ENCODE results near the gene HINT3. TPM values are rescaled to one million over a fixed set of nuclear protein-coding genes. Genes with fewer than 3 reads are reported as not detected.
"Not testable (repeated sequence)": the region's sequence is repeated elsewhere in the genome, so short reads cannot be mapped to it uniquely, and the experiment has no call there.

HINT3 gene
- total RNA-seq, 2 donors from 2014 or later, result 8.8 to 14.5 TPM

DNA sequence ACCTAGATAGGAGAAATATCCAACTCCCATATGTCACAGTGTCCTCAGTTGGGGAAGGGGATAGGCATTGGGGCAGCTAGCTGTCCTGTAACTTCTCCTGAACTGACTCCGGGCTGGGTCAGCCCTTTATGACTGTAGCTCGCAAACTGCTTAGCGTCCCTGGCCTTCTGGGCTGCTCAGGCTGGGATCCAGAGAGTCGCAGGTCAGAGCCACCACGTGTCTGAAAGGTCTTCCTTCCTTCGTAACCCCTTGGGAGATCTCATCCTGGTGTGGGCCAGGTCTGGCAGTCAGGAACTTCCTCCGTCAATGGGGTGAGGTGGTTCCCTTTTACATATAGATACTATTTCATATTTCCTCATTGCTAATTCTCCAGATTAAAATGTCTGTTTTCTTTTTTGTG lies 28.8 kb upstream of the HINT3 start:
- no peak overlapping the region for H3K4me3 ChIP-seq
- no peaks in the 10 kb centered on the region for H3K9me3 ChIP-seq
- no peak for DNase-seq
- ATAC-seq, result no peak
- H3K27me3 ChIP-seq, result no peaks in the 10 kb centered on the region
- TF ChIP-seq POLR2A (IDR thresholded peaks at IDR 0.05), result no peak
- TF ChIP-seq, protein P1, sequence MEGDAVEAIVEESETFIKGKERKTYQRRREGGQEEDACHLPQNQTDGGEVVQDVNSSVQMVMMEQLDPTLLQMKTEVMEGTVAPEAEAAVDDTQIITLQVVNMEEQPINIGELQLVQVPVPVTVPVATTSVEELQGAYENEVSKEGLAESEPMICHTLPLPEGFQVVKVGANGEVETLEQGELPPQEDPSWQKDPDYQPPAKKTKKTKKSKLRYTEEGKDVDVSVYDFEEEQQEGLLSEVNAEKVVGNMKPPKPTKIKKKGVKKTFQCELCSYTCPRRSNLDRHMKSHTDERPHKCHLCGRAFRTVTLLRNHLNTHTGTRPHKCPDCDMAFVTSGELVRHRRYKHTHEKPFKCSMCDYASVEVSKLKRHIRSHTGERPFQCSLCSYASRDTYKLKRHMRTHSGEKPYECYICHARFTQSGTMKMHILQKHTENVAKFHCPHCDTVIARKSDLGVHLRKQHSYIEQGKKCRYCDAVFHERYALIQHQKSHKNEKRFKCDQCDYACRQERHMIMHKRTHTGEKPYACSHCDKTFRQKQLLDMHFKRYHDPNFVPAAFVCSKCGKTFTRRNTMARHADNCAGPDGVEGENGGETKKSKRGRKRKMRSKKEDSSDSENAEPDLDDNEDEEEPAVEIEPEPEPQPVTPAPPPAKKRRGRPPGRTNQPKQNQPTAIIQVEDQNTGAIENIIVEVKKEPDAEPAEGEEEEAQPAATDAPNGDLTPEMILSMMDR (IDR thresholded peaks at IDR 0.05), result no peak
- WGBS, 2 donors, result 71 to 76% methylated on average over 7 of the region's 7 CpGs
- peaks cover 7 to 11% of the 10 kb centered on the region in 2 donors for H3K36me3 ChIP-seq (replicated peaks in 1 of 2; ENCODE audit: insufficient read depth in 1 of 2, low read depth in 2 of 2)
- H3K4me1 ChIP-seq, result no peaks in the 10 kb centered on the region
- intact Hi-C loops (cut with DNase I), result no loop called here
- no peak overlapping the region for H3K27ac ChIP-seq

DNA sequence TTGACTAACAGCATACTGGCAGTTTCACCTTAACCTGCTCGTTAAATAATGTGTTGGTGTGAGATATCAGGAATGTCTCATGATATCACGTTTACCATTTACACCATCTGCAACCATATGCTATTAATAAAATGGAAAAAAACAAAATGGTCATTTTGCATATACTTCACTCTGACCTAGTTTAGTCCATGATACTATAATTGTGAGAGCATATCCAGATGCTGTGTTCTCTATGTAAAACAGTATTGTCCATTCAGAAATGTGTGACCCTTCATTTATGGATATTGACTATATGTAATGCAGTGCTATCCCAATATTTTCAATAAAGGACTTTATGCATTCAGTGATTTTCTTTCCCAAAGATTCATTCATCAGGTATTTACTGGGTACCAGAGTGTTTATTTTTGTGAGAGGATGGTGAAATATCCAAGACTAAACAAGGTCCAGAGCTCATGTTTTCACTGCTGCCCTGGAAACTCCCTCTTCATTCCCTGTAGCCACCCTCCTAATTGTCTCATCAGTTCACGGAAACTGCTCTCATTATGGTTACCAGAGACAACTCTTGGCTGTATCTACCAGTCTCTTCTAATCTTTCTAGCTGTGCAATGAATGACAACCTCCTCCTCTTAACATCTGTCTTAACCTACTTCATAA lies 25.7 kb upstream of the HINT3 start:
- DNase-seq (no peak), ATAC-seq (no peak)
- H3K4me1 ChIP-seq, result no peaks in the 10 kb centered on the region
- no peaks in the 10 kb centered on the region for H3K9me3 ChIP-seq
- 91 to 95% methylated on average over 3 of the region's 3 CpGs for WGBS, 2 donors
- intact Hi-C loops (cut with DNase I), result no loop called here
- H3K27me3 ChIP-seq, result no peaks in the 10 kb centered on the region
- H3K36me3 ChIP-seq (replicated peaks in 1 of 2; ENCODE audit: insufficient read depth in 1 of 2, low read depth in 2 of 2), result peaks cover 7 to 8% of the 10 kb centered on the region in 2 donors
- TF ChIP-seq POLR2A (IDR thresholded peaks at IDR 0.05), result no peak
- TF ChIP-seq, protein P1 (IDR thresholded peaks at IDR 0.05), result no peak
- no peak overlapping the region for H3K27ac ChIP-seq
- no peak overlapping the region for H3K4me3 ChIP-seq

DNA sequence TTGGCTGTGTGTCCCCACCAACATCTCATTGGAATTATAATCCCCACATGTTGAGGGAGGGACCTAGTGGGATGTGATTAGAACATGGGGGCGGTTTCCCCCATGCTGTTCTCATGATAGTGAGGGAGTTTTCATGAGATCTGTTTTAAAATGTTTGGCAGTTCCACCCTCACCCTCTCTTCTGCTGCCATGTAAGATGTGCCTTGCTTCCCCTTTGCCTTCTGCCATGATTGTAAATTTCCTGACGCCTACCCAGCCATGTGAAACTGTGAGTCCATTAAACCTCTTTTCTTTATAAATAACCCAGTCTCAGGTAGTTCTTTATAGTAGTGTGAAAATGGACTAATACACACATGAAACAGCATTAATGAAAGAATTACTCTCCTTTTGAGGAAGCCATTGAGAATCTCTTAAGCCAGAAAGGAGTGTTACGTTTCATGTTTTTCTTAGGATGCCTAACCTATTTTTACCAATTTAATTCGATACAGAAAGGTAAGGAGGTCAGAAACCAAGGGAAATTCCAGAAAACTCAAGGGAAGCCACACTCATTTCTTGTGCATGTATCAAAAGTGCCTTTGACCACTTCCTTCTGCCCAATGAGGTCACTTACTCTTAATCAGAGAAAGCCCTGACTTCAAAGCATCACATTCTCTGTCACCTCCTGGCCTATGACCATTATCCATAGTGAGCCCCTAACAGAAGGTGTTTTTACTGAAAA lies 24.7 kb upstream of the HINT3 start:
- H3K27ac ChIP-seq, result no peak overlapping the region
- no peak for TF ChIP-seq POLR2A (IDR thresholded peaks at IDR 0.05)
- TF ChIP-seq, protein P1 (IDR thresholded peaks at IDR 0.05), result no peak
- ATAC-seq, result no peak

DNA sequence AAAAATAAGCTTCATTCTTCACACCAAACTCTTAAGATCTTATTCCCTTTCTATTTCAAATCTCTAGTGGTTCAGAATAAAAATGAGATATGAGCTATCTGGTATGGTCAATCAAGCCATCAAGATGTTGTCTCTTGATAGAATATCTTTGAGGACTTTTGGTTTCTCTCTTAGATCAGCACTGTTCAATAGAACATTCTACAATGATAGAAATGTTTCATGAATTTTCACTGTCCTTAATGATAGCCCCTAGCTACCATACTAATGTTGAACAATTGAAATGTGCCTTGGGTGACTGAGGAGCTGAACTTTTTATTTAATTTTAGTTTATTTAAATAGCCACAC lies 24.1 kb upstream of the HINT3 start:
- H3K4me3 ChIP-seq, result no peak overlapping the region
- ATAC-seq (no peak), DNase-seq (no peak)
- no peak for TF ChIP-seq POLR2A (IDR thresholded peaks at IDR 0.05)
- TF ChIP-seq, protein P1 (IDR thresholded peaks at IDR 0.05), result no peak
- H3K9me3 ChIP-seq, result no peaks in the 10 kb centered on the region
- no peaks in the 10 kb centered on the region for H3K4me1 ChIP-seq
- H3K27ac ChIP-seq, result no peak overlapping the region
- intact Hi-C loops (cut with DNase I), result no loop called here
- no peaks in the 10 kb centered on the region for H3K27me3 ChIP-seq
- peaks cover 7 to 8% of the 10 kb centered on the region in 2 donors for H3K36me3 ChIP-seq (replicated peaks in 1 of 2; ENCODE audit: insufficient read depth in 1 of 2, low read depth in 2 of 2)

More for the DNA sequence above, 24.7 kb upstream of the HINT3 start:
- H3K36me3 ChIP-seq (replicated peaks in 1 of 2; ENCODE audit: insufficient read depth in 1 of 2, low read depth in 2 of 2), result peaks cover 7 to 8% of the 10 kb centered on the region in 2 donors
- no peaks in the 10 kb centered on the region for H3K9me3 ChIP-seq
- intact Hi-C loops (cut with DNase I), result no loop called here
- H3K4me3 ChIP-seq, result no peak overlapping the region
- no peaks in the 10 kb centered on the region for H3K27me3 ChIP-seq
- WGBS, 2 donors, result 89 to 93% methylated on average over 4 of the region's 4 CpGs
- no peaks in the 10 kb centered on the region for H3K4me1 ChIP-seq
- no peak for DNase-seq

DNA sequence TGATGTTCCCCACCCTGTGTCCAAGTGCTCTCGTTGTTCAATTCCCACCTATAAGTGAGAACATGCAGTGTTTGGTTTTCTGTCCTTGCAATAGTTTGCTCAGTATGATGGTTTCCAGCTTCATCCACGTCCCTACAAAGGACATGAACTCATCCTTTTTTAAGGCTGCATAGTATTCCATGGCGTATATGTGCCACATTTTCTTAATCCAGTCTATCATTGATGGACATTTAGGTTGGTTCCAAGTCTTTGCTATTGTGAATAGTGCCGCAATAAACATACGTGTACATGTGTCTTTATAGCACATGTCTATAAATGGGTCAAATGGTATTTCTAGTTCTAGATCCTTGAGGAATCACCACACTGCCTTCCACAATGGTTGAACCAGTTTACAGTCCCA lies 21.1 kb upstream of the HINT3 start:
- H3K4me1 ChIP-seq; H3K36me3 ChIP-seq (replicated peaks in 1 of 2; ENCODE audit: insufficient read depth in 1 of 2, low read depth in 2 of 2); intact Hi-C loops (cut with DNase I); DNase-seq; H3K27ac ChIP-seq; H3K27me3 ChIP-seq; H3K9me3 ChIP-seq; H3K4me3 ChIP-seq; ATAC-seq: not testable (repeated sequence)
- 88 to 90% methylated on average over 5 of the region's 5 CpGs for WGBS, 2 donors

Measured in body of pancreas (tissue), 4 donors.